ENCODE results near the gene ARAP2. TPM values are rescaled to one million over a fixed set of nuclear protein-coding genes. Genes with fewer than 3 reads are reported as not detected.

The ARAP2 gene
- polyA plus RNA-seq, 1 experiment, result not detected

- no peak for DNase-seq (ENCODE audit: low read depth)
- no peak overlapping the region for H3K4me3 ChIP-seq (ENCODE audit: low read depth, low read length)
- POLR2A ChIA-PET, result no interaction called here
- TF ChIP-seq, protein P1, sequence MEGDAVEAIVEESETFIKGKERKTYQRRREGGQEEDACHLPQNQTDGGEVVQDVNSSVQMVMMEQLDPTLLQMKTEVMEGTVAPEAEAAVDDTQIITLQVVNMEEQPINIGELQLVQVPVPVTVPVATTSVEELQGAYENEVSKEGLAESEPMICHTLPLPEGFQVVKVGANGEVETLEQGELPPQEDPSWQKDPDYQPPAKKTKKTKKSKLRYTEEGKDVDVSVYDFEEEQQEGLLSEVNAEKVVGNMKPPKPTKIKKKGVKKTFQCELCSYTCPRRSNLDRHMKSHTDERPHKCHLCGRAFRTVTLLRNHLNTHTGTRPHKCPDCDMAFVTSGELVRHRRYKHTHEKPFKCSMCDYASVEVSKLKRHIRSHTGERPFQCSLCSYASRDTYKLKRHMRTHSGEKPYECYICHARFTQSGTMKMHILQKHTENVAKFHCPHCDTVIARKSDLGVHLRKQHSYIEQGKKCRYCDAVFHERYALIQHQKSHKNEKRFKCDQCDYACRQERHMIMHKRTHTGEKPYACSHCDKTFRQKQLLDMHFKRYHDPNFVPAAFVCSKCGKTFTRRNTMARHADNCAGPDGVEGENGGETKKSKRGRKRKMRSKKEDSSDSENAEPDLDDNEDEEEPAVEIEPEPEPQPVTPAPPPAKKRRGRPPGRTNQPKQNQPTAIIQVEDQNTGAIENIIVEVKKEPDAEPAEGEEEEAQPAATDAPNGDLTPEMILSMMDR (IDR thresholded peaks at IDR 0.05; ENCODE audit: insufficient read depth, low read depth, low read length), result no peak
- no peaks in the 10 kb centered on the region for H3K36me3 ChIP-seq (ENCODE audit: control insufficient read depth, insufficient read depth, low read length)
- CTCF ChIA-PET, result no interaction called here
- H3K27me3 ChIP-seq (ENCODE audit: control insufficient read depth, insufficient read depth, low read length), result no peaks in the 10 kb centered on the region
These were observed 17.7 kb downstream of the ARAP2 start for GRCh38 chr4:36226430-36227227.

DNA sequence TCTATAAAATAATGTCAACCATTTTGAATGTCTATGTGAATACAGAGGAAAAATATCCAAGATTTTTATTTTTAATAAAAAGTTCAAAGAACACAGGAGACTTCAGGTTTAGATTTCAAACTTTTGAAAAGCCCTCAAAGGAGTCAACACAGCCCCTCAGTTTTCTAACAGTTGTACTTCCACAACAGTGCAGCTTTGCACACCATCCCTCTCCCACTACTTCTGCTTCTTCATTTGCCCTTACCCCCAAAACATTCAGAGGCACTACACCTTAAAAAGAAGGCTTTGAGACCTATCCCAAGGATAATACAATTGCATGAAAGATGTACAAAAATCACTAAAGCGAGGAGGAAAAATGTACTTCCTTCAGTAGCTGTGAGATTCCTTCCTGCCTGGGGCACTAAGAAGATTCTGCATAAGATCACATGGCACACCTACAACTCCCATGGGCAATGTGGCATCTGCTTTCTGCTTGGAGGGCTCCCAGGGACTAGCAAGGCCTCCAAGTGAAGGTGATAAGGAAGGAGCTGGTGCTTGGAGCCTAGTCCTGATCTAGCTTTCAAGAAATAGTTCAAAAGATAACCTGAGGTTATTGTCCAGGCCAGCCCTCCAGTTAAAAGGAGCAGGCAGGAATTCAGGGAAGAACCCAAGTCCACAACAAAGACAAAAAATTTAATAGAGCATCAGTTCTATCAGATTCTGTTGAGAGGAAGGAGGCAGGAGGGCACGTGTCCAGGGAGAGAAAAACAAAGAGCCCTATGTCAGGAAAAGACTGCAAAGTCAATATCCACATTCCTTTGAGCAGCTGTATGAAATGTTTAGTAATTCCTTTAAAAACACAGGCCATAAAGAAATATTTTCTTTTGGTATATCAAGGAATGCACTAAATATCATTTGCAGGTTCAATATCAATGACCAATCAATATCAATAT is 19.1 kb downstream of the ARAP2 start:
- no peaks in the 10 kb centered on the region for H3K36me3 ChIP-seq (ENCODE audit: control insufficient read depth, insufficient read depth, low read length)
- CTCF ChIA-PET, result no interaction called here
- TF ChIP-seq, protein P1 (IDR thresholded peaks at IDR 0.05; ENCODE audit: insufficient read depth, low read depth, low read length), result no peak
- POLR2A ChIA-PET, result no interaction called here
- DNase-seq (ENCODE audit: low read depth), result no peak
- H3K27me3 ChIP-seq (ENCODE audit: control insufficient read depth, insufficient read depth, low read length), result no peaks in the 10 kb centered on the region
- no peak overlapping the region for H3K4me3 ChIP-seq (ENCODE audit: low read depth, low read length)

DNA sequence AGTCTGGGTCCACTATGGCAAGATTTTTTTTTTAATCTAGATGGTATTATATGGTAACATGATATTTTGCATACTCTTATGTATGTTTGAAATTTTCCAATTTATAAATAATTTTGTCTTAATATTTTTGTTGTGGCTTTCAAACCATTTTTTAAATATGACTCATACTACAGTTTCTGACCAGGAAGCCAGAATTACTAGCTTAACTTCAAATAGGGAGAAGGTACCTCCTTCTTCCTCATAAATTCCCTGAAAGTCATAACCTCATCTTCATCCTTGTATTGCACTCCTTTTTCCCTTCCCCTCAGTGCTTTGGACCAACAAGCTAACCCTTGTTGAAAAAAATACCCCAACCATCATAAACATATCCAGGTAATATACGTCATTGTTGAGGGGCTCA is 21.6 kb downstream of the ARAP2 start:
- Histone ChIP-seq H3K36me3 (ENCODE audit: control insufficient read depth, insufficient read depth, low read length) (no peaks in the 10 kb centered on the region), H3K27me3 (ENCODE audit: control insufficient read depth, insufficient read depth, low read length) (no peaks in the 10 kb centered on the region), H3K4me3 (ENCODE audit: low read depth, low read length) (no peak overlapping the region)
- ChIA-PET POLR2A (no interaction called here), CTCF (interaction anchor here (0.6 kb wide), 1 partner anchor 36 kb away, joined by 3 read pairs; no protein-coding TSS in a partner anchor)
- TF ChIP-seq, protein P1 (IDR thresholded peaks at IDR 0.05; ENCODE audit: insufficient read depth, low read depth, low read length), result no peak
- no peak for DNase-seq (ENCODE audit: low read depth)

- Histone ChIP-seq H3K4me3 (ENCODE audit: low read depth, low read length) (no peak overlapping the region), H3K36me3 (ENCODE audit: control insufficient read depth, insufficient read depth, low read length) (no peaks in the 10 kb centered on the region), H3K27me3 (ENCODE audit: control insufficient read depth, insufficient read depth, low read length) (no peaks in the 10 kb centered on the region)
- ChIA-PET CTCF (no interaction called here), POLR2A (no interaction called here)
- TF ChIP-seq, protein P1 (IDR thresholded peaks at IDR 0.05; ENCODE audit: insufficient read depth, low read depth, low read length), result no peak
- DNase-seq (ENCODE audit: low read depth), result no peak
These were observed 23.5 kb downstream of the ARAP2 start for GRCh38 chr4:36220776-36221175.

- DNase-seq (ENCODE audit: low read depth), result no peak
- no peak overlapping the region for H3K4me3 ChIP-seq (ENCODE audit: low read depth, low read length)
- TF ChIP-seq, protein P1 (IDR thresholded peaks at IDR 0.05; ENCODE audit: insufficient read depth, low read depth, low read length), result no peak
- ChIA-PET POLR2A (no interaction called here), CTCF (no interaction called here)
- no peaks in the 10 kb centered on the region for H3K27me3 ChIP-seq (ENCODE audit: control insufficient read depth, insufficient read depth, low read length)
- H3K36me3 ChIP-seq (ENCODE audit: control insufficient read depth, insufficient read depth, low read length), result no peaks in the 10 kb centered on the region
These were observed 26.2 kb downstream of the ARAP2 start for GRCh38 chr4:36218121-36218520.

Measured in BJ (cell line).